Measurements from ENCODE around the gene RAB42.

DNA sequence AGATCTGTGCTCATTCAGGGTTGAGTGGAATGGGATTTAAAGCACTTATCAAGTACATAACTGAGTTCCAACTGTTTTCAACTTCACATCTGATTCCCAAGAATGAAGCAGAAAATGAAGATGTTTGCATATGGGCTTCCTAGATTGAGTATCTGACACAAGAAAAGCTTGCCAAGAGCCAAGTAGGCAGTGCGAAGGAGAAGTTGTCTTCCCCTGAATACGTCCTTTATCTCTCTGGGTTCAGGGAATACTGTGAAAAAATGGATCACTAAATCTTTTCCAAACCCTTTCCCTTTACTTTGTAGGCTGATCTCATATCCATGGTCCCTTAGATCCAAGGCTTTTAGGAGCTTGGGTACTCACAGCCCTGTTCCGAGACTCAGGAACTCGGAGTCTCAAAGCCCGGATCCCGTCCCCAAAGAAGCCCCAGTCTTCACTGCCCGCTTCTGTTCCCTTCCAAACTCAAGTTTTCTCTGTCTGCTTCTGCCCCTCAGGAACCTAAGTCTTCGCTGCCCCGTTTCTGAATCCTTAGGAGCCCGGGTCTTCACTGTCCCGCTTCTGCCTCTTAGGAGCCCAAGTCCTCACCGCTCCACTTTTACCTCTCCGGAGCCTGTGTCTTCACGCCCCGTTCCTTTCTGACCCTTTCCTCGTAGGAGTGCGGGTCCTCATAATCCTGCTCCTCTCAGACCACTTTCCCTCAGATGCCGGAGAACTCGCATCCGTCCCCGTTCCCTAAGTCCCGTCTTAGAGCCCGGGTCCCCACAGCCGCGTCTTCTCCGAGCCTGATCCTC is 50.2 kb downstream of the RAB42 start:
- no peak for TF ChIP-seq ZNF274 (IDR thresholded peaks at IDR 0.05; ENCODE audit: low read depth, low read length)
- no peak for TF ChIP-seq YY1 (IDR thresholded peaks at IDR 0.05; ENCODE audit: insufficient read depth, insufficient read length)
- TF ChIP-seq SUZ12 (IDR thresholded peaks at IDR 0.05; ENCODE audit: extremely low read depth, insufficient read depth, insufficient read length) = no peak
